Natural killer cell (primary cell): ENCODE data around the gene WDFY4. TPM values are rescaled to one million over a fixed set of nuclear protein-coding genes. Genes with fewer than 3 reads are reported as not detected.

Source experiments
- ATAC-seq, 3 donors: fragments of 150-1000 bp in 2 of 3; fragments of 200-7000 bp in 1 of 3; cut with Tn5 transposase; 1 replicate in 1 of 3; 2 replicates in 2 of 3; pipeline ENCODE4 v1.10.0; 2021; ENCODE audit warnings: mild to moderate bottlenecking in 2 of 3, moderate library complexity in 2 of 3
- DNase-seq, 2 donors: peaks; one replicate each; pipeline versions ENCODE4 v3.0.0 to v3.0.0-alpha.2; 2013 to 2021; ENCODE audit warnings: mixed read lengths in 1 of 2
- H3K27ac ChIP-seq: one replicate; pipeline ENCODE4 v1.5.1; 2013; ENCODE audit warnings: mild to moderate bottlenecking, low read length
- H3K27me3 ChIP-seq: one replicate; pipeline ENCODE4 v1.6.1; 2013; ENCODE audit warnings: low read length; ENCODE audit not compliant: control insufficient read depth, insufficient read depth
- H3K36me3 ChIP-seq: one replicate; pipeline ENCODE4 v1.6.1; 2013; ENCODE audit warnings: low read length; ENCODE audit not compliant: control insufficient read depth, insufficient read depth
- H3K4me1 ChIP-seq: one replicate; pipeline ENCODE4 v1.6.1; 2013; ENCODE audit warnings: low read length; ENCODE audit not compliant: control insufficient read depth, insufficient read depth
- H3K4me3 ChIP-seq: one replicate; pipeline ENCODE4 v1.5.1; 2013; ENCODE audit warnings: low read length
- H3K9me3 ChIP-seq: one replicate; pipeline ENCODE4 v1.6.1; 2013; ENCODE audit warnings: low read length; ENCODE audit not compliant: control insufficient read depth, insufficient read depth
- H3K27ac Mint-ChIP-seq, 2 donors: one replicate each; pipeline ENCODE4 v1.8.0; 2022; ENCODE audit warnings: mild to moderate bottlenecking in 2 of 2, mixed read lengths in 2 of 2, moderate library complexity in 1 of 2
- H3K27me3 Mint-ChIP-seq, 2 donors: one replicate each; pipeline ENCODE4 v1.8.0; 2022; ENCODE audit warnings: low read depth in 2 of 2, mixed read lengths in 2 of 2
- H3K36me3 Mint-ChIP-seq: one replicate; pipeline ENCODE4 v1.8.0; 2022; ENCODE audit warnings: mixed read lengths
- H3K4me1 Mint-ChIP-seq, 2 donors: one replicate each; pipeline ENCODE4 v1.8.0; 2022; ENCODE audit warnings: mixed read lengths in 2 of 2
- H3K4me3 Mint-ChIP-seq: one replicate; pipeline ENCODE4 v1.8.0; 2022; ENCODE audit warnings: mild to moderate bottlenecking, moderate library complexity, mixed read lengths
- H3K9me3 Mint-ChIP-seq, 2 donors: one replicate each; pipeline ENCODE4 v1.8.0; 2022; ENCODE audit warnings: mixed read lengths in 2 of 2
- whole genome bisulfite sequencing: methylation state at CpG from one replicate; pipeline ENCODE4 v1.1.7; 2013; ENCODE audit warnings: missing lambda C conversion rate; ENCODE audit not compliant: insufficient coverage; 5-methylcytosine and 5-hydroxymethylcytosine counted together
- intact Hi-C: fragments of 100-400 bp; cut with micrococcal nuclease; formaldehyde crosslinking; loops from one replicate; pipeline ENCODE4 v1.14.2; 2022
- total RNA-seq, 4 donors: library from RNA; stranded (reverse); fragments of 120-200 nt in 1 of 4; gene quantifications; one replicate each; pipeline versions ENCODE4 v1.2.3 to v1.2.4, GENCODE V29; 2013 to 2022
- TF ChIP-seq, protein P1 (sequence below): fragments of 200-600 bp; IDR thresholded peaks from one replicate; pipeline ENCODE4 v1.8.0; 2022; ENCODE audit warnings: antibody characterized with exemption

WDFY4 gene
- total RNA-seq, 3 donors from 2014 or later (not counting 1 experiment from before 2014, with no cell fraction given) = 1.7 to 8.4 (median 3.5) TPM

DNA sequence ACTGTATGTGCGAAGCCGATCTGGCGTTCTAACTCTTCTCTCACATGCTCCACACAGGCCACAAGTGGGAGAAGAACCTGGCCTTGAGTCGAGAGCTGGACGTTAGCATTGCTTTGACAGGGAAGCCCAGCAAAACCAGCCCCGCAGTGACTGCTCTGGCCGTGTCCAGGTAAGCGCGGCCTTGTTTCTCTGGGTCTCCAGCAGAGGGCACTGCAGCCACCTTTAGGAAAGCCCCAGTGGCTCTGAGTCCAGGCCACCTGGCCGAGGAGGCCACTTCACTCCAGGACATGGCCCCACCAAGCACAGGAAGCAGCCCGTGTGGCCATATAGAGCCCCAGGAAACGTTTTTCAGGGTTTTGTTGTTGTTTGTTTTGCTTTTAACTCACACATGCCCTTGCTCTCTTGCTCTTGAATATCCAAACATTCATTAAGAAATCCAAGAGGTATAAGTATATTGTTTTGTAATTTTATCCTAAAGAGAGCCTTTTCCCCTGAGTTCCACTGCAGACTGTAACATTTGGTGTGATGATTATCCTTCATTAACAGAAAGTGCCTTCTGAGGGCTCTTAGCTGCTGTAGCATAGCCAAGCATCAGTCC, 296.7 kb downstream of the WDFY4 start:
- TF ChIP-seq, protein P1, sequence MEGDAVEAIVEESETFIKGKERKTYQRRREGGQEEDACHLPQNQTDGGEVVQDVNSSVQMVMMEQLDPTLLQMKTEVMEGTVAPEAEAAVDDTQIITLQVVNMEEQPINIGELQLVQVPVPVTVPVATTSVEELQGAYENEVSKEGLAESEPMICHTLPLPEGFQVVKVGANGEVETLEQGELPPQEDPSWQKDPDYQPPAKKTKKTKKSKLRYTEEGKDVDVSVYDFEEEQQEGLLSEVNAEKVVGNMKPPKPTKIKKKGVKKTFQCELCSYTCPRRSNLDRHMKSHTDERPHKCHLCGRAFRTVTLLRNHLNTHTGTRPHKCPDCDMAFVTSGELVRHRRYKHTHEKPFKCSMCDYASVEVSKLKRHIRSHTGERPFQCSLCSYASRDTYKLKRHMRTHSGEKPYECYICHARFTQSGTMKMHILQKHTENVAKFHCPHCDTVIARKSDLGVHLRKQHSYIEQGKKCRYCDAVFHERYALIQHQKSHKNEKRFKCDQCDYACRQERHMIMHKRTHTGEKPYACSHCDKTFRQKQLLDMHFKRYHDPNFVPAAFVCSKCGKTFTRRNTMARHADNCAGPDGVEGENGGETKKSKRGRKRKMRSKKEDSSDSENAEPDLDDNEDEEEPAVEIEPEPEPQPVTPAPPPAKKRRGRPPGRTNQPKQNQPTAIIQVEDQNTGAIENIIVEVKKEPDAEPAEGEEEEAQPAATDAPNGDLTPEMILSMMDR = peak; percentile 78
- no peak overlapping the region for H3K27ac Mint-ChIP-seq
- Histone ChIP-seq H3K4me1 (peaks cover 4% of the 10 kb centered on the region), H3K36me3 (no peaks in the 10 kb centered on the region), H3K9me3 (no peaks in the 10 kb centered on the region), H3K27me3 (no peaks in the 10 kb centered on the region), H3K27ac (no peak overlapping the region), H3K4me3 (no peak overlapping the region)
- WGBS = 60% methylated on average over 11 of the region's 12 CpGs
- no peaks in the 10 kb centered on the region for H3K36me3 Mint-ChIP-seq
- DNase-seq (peak; percentile 38 to 46), ATAC-seq (peak; percentile 48 to 81 (median 59))
- H3K27me3 Mint-ChIP-seq = no peaks in the 10 kb centered on the region
- no peak overlapping the region for H3K4me3 Mint-ChIP-seq
- H3K9me3 Mint-ChIP-seq = no peaks in the 10 kb centered on the region
- no peaks in the 10 kb centered on the region for H3K4me1 Mint-ChIP-seq
- intact Hi-C loops = loop anchor here (1.0 to 5.0 kb wide), 3 partner anchors 183 to 531 kb away; no protein-coding TSS in a partner anchor

DNA sequence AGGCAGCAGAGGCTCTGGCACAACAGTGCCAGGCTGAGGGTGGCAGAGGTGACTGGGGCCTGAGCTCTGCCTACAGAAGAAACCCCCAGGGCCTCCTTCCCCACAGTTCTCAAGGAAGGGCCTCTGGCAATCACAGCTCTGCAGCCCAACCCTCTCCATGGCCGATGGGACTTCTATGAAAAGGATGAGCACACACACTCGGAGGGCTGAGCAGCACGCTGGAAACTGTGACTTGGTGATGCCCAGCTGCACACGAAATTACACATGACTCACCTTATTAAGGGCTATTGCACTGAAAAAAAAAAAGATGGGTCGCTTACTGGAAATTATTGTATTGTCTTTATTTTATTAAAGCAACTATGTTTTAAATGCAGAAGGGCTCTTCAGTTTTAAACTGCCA, 297.9 kb downstream of the WDFY4 start:
- DNase-seq = no peak
- Mint-ChIP-seq H3K4me3 (no peak overlapping the region), H3K4me1 (no peaks in the 10 kb centered on the region), H3K36me3 (no peaks in the 10 kb centered on the region), H3K27me3 (no peaks in the 10 kb centered on the region), H3K9me3 (no peaks in the 10 kb centered on the region), H3K27ac (no peak overlapping the region)
- Histone ChIP-seq H3K27ac (no peak overlapping the region), H3K4me3 (no peak overlapping the region), H3K9me3 (no peaks in the 10 kb centered on the region), H3K36me3 (no peaks in the 10 kb centered on the region), H3K27me3 (no peaks in the 10 kb centered on the region), H3K4me1 (peaks cover 4% of the 10 kb centered on the region)
- 88% methylated on average over 4 of the region's 5 CpGs for WGBS
- ATAC-seq = no peak
- TF ChIP-seq, protein P1 = no peak
- intact Hi-C loops = loop anchor here (5.0 kb wide), 1 partner anchor 435 kb away; no protein-coding TSS in a partner anchor

DNA sequence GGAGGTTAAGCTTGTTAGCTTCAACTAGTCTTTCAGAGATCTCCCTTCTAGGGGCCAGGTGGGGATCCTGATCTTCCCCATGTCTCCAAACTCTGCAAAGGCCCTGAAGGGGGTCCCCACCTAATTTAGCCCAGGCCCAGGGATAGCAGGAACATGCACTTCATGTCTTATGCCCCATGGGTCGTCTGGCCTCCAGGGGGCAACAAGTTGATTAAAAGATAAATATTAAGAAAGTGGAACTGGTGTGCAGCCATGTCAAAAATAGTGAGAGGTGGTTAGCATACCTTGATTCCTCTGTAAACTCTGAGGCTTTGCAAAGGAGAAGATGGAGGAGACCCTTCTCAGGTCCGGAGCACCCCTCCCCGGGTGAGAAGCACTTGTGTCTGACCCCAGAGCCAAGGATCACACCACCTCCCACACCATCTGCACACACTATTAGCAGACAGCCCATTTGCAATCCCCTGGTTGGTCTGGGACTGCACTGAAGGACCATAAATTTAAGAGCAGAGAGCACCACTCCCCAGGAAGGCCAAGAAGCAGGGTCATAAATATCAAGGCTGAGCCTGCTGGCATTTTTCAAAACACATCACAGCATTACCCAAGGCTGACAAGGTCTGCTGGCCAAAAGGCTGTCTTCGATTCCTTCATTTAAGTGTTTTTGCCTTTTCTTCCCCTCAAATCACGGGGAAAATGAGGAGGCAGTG, 299.1 kb downstream of the WDFY4 start:
- no peak overlapping the region for H3K4me3 ChIP-seq
- TF ChIP-seq, protein P1 = no peak
- DNase-seq (no peak), ATAC-seq (no peak)
- no peak overlapping the region for H3K4me3 Mint-ChIP-seq
- H3K9me3 Mint-ChIP-seq = no peaks in the 10 kb centered on the region
- H3K36me3 Mint-ChIP-seq = no peaks in the 10 kb centered on the region
- peaks cover 4% of the 10 kb centered on the region for H3K4me1 ChIP-seq
- H3K27me3 Mint-ChIP-seq = no peaks in the 10 kb centered on the region
- H3K27ac Mint-ChIP-seq = no peak overlapping the region
- no peaks in the 10 kb centered on the region for H3K9me3 ChIP-seq
- H3K27ac ChIP-seq = no peak overlapping the region
- H3K4me1 Mint-ChIP-seq = no peaks in the 10 kb centered on the region
- WGBS = 78% methylated on average over 5 of the region's 5 CpGs
- H3K36me3 ChIP-seq = no peaks in the 10 kb centered on the region
- intact Hi-C loops = loop anchor here (5.0 kb wide), 1 partner anchor 434 kb away; no protein-coding TSS in a partner anchor
- H3K27me3 ChIP-seq = no peaks in the 10 kb centered on the region
